HEK293 (cell line): ENCODE data around the gene CNTNAP5.

ENCODE experiments used
- CTCF ChIP-seq: fragments of 450-650 bp; formaldehyde crosslinking; IDR thresholded peaks from 2 replicates; pipeline ENCODE4 v1.5.1; 2016; ENCODE audit warnings: missing biosample characterization, missing genetic modification characterization
- ELK4 ChIP-seq: IDR thresholded peaks from 2 replicates; pipeline ENCODE4 v1.6.1; 2011; ENCODE audit warnings: mild to moderate bottlenecking, low read depth, low read length, borderline replicate concordance
- HOXA7 ChIP-seq: sonication (generic); formaldehyde crosslinking; IDR thresholded peaks from 2 replicates; pipeline ENCODE4 v1.8.1; 2022; ENCODE audit warnings: missing genetic modification reagents, borderline replicate concordance
- KLF10 ChIP-seq: fragments of 450-650 bp; IDR thresholded peaks from 2 replicates; pipeline ENCODE4 v1.5.1; 2018; ENCODE audit warnings: missing biosample characterization, mild to moderate bottlenecking, missing genetic modification characterization
- ZBTB1 ChIP-seq: fragments of 450-650 bp; formaldehyde crosslinking; IDR thresholded peaks from 2 replicates; pipeline ENCODE4 v1.5.1; 2016; ENCODE audit warnings: missing biosample characterization, missing genetic modification characterization
- ZBTB11 ChIP-seq: fragments of 450-650 bp; formaldehyde crosslinking; conservative IDR thresholded peaks from 2 replicates; pipeline ENCODE4 v1.5.1; 2016; ENCODE audit warnings: low read depth, missing biosample characterization, missing genetic modification characterization
- ZBTB26 ChIP-seq: fragments of 450-650 bp; formaldehyde crosslinking; optimal IDR thresholded peaks from 2 replicates; pipeline ENCODE3; 2016; ENCODE audit warnings: missing biosample characterization, mild to moderate bottlenecking, missing genetic modification characterization
- ZEB2 ChIP-seq: fragments of 450-650 bp; formaldehyde crosslinking; IDR thresholded peaks from 2 replicates; pipeline ENCODE4 v1.5.1; 2016; ENCODE audit warnings: missing biosample characterization, missing genetic modification characterization
- ZNF146 ChIP-seq: fragments of 450-650 bp; formaldehyde crosslinking; IDR thresholded peaks from 2 replicates; pipeline ENCODE4 v1.5.1; 2016; ENCODE audit warnings: missing biosample characterization, missing genetic modification characterization
- ZNF280D ChIP-seq: fragments of 450-650 bp; formaldehyde crosslinking; IDR thresholded peaks from 2 replicates; pipeline ENCODE4 v1.5.1; 2016; ENCODE audit warnings: missing biosample characterization, missing genetic modification characterization
- ZNF501 ChIP-seq: fragments of 450-650 bp; formaldehyde crosslinking; IDR thresholded peaks from 2 replicates; pipeline ENCODE4 v1.5.1; 2016; ENCODE audit warnings: missing biosample characterization, missing genetic modification characterization
- ZNF585B ChIP-seq: fragments of 450-650 bp; formaldehyde crosslinking; IDR thresholded peaks from 2 replicates; pipeline ENCODE4 v1.5.1; 2016; ENCODE audit warnings: missing biosample characterization, missing genetic modification characterization
- ZNF777 ChIP-seq: fragments of 450-650 bp; formaldehyde crosslinking; IDR thresholded peaks from 2 replicates; pipeline ENCODE4 v1.5.1; 2017; ENCODE audit warnings: missing biosample characterization, missing genetic modification characterization, borderline replicate concordance
- ZNF843 ChIP-seq: fragments of 450-650 bp; formaldehyde crosslinking; IDR thresholded peaks from 2 replicates; pipeline ENCODE4 v1.5.1; 2016; ENCODE audit warnings: missing biosample characterization, missing genetic modification characterization

- TF ChIP-seq KLF10: no peak
- no peak for TF ChIP-seq CTCF (tag by site-specific recombination)
- TF ChIP-seq HOXA7 (CRISPR knock-in tag): no peak
- no peak for TF ChIP-seq ZNF501 (tag by site-specific recombination)
- no peak for TF ChIP-seq ZEB2
- no peak for TF ChIP-seq ELK4
- no peak for TF ChIP-seq ZBTB26
- no peak for TF ChIP-seq ZNF843 (tag by site-specific recombination)
- no peak for TF ChIP-seq ZNF777 (tag by site-specific recombination)
- TF ChIP-seq ZBTB11 (tag by site-specific recombination): no peak
- TF ChIP-seq ZNF280D (tag by site-specific recombination): no peak
- no peak for TF ChIP-seq ZNF146 (tag by site-specific recombination)
- no peak for TF ChIP-seq ZNF585B (tag by site-specific recombination)
- TF ChIP-seq ZBTB1: no peak
These were observed 155.5 kb downstream of the CNTNAP5 start for GRCh38 chr2:124180635-124181034.
